Lower leg skin (tissue), 4 donors: ENCODE results near the gene SEPTIN7. TPM values are rescaled to one million over a fixed set of nuclear protein-coding genes. Genes with fewer than 3 reads are reported as not detected.

Source experiments
- DNase-seq, 2 donors: peaks; one replicate each; pipeline ENCODE4 v3.0.0-alpha.2; 2019; ENCODE audit warnings: low spot score in 2 of 2
- H3K4me3 ChIP-seq: fragments of 200-600 bp; sonication (generic); 2 replicates; pipeline ENCODE4 v1.5.1; 2017; ENCODE audit warnings: mild to moderate bottlenecking, low read depth; ENCODE audit not compliant: poor library complexity, severe bottlenecking
- POLR2A ChIP-seq, 2 donors: fragments of 450-650 bp; IDR thresholded peaks; one replicate each; pipeline ENCODE4 v1.6.1; 2016 to 2017; ENCODE audit warnings: antibody characterized with exemption in 2 of 2, mild to moderate bottlenecking in 1 of 2, moderate library complexity in 1 of 2
- WGBS, 2 donors: methylation state at CpG; one replicate each; pipeline ENCODE4 v1.1.5; 2018; 5-methylcytosine and 5-hydroxymethylcytosine counted together
- intact Hi-C: fragments of 100-400 bp; cut with DNase I; formaldehyde crosslinking; loops from one replicate; pipeline ENCODE4 v1.15.0; 2023; ENCODE audit warnings: low total_unique reads
- total RNA-seq, 4 donors: library from RNA; depleted of rRNA; stranded (reverse); fragments of >200 nt; gene quantifications; one replicate each; pipeline ENCODE4 v1.1.0, GENCODE V29; 2016
- TF ChIP-seq, protein P1 (sequence below), 3 donors: fragments of 450-650 bp; IDR thresholded peaks; one replicate each; pipeline ENCODE4 v1.5.1; 2016; ENCODE audit warnings: antibody characterized with exemption in 3 of 3, mild to moderate bottlenecking in 3 of 3, moderate library complexity in 2 of 3

SEPTIN7 gene
- total RNA-seq, 4 donors from 2014 or later, result 122 to 172 (median 148) TPM

GRCh38 chr7:35825974-35826373 lies 25.1 kb downstream of the SEPTIN7 start:
- 75 to 89% methylated on average over 1 of the region's 1 CpG for WGBS, 2 donors
- DNase-seq, result no peak
- TF ChIP-seq, protein P1, sequence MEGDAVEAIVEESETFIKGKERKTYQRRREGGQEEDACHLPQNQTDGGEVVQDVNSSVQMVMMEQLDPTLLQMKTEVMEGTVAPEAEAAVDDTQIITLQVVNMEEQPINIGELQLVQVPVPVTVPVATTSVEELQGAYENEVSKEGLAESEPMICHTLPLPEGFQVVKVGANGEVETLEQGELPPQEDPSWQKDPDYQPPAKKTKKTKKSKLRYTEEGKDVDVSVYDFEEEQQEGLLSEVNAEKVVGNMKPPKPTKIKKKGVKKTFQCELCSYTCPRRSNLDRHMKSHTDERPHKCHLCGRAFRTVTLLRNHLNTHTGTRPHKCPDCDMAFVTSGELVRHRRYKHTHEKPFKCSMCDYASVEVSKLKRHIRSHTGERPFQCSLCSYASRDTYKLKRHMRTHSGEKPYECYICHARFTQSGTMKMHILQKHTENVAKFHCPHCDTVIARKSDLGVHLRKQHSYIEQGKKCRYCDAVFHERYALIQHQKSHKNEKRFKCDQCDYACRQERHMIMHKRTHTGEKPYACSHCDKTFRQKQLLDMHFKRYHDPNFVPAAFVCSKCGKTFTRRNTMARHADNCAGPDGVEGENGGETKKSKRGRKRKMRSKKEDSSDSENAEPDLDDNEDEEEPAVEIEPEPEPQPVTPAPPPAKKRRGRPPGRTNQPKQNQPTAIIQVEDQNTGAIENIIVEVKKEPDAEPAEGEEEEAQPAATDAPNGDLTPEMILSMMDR (IDR thresholded peaks at IDR 0.05), result no peak
- TF ChIP-seq POLR2A (IDR thresholded peaks at IDR 0.05), result no peak
- no peak overlapping the region for H3K4me3 ChIP-seq
- intact Hi-C loops, result no loop called here

GRCh38 chr7:35826751-35827150 lies 25.9 kb downstream of the SEPTIN7 start:
- TF ChIP-seq, protein P1 (IDR thresholded peaks at IDR 0.05), result no peak
- TF ChIP-seq POLR2A (IDR thresholded peaks at IDR 0.05), result no peak
- intact Hi-C loops, result no loop called here
- H3K4me3 ChIP-seq, result no peak overlapping the region
- DNase-seq, result no peak
- 58 to 66% methylated on average over 4 of the region's 4 CpGs for WGBS, 2 donors

DNA sequence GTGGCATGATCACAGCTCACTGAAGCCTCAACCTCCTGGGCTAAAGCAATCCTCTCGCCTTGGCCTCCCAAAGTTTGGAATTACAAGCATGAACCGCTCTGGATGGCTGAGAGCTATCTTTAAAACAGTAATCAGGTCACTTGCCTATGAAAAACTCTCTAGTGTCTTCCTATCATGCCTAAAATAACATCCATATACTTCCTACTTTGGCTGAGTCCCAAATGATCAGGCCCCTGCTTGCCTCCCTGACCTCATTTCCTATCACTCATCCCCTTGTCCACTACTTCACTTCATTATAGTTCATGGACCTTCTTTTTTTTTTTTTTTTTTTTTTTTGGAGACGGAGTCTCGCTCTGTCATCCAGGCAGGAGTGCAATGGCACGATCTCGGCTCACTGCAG lies 28.0 kb downstream of the SEPTIN7 start:
- WGBS, 2 donors, result 86 to 93% methylated on average over 6 of the region's 6 CpGs
- intact Hi-C loops, result no loop called here
- TF ChIP-seq, protein P1 (IDR thresholded peaks at IDR 0.05), result no peak
- TF ChIP-seq POLR2A (IDR thresholded peaks at IDR 0.05), result no peak
- H3K4me3 ChIP-seq, result no peak overlapping the region
- DNase-seq, result no peak

GRCh38 chr7:35831208-35831607 lies 30.4 kb downstream of the SEPTIN7 start:
- DNase-seq, result no peak
- no peak for TF ChIP-seq POLR2A (IDR thresholded peaks at IDR 0.05)
- TF ChIP-seq, protein P1 (IDR thresholded peaks at IDR 0.05), result no peak
- intact Hi-C loops, result no loop called here
- H3K4me3 ChIP-seq, result no peak overlapping the region

DNA sequence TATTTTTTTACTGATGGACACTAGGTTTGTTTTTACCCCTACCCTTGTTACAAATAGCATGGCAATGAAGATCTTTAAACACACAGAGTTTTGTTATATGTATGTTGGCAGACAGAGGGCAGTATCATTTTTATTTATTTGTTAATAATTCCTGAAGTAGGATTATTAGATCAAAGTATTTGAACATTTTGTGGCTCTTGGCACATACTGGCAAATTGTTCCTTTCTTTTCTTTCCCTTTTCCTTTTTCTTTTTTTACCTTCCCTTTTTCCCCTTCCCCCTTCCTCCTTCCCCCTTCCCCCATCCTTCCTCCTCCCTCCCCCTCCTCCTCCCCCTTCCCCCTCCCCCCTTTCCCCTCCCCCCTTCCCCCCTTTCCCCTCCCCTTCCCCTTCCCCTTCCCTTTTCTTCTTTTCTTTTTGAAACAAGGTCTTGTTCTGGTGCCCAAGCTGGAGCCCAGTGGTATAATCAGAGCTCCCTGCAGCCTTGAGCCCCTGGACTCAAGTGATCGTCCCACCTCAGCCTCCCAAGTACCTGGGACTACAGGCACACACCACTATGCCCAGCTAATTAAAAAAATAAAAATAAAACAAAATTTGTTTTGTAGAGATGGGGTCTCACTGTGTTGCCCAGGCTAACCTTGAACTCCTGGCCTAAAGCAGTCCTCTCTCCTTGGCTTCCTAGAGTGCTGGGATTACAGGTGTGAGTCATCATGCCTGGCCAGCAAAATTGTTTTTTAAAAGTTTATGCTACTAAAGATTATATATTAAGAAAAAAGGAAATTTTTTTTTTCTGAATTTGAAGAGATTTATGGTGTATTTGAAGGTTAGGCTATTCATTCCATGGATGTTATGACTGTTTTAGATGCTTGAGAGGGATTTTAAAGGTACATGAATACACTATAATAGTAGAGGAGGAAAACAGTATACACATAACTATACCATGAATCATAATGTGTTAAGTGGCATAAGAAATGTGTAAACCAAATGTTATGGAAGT lies 39.3 kb downstream of the SEPTIN7 start:
- intact Hi-C loops, result no loop called here
- no peak for DNase-seq
- 91 to 100% methylated on average over 1 of the region's 1 CpG for WGBS, 2 donors
- no peak overlapping the region for H3K4me3 ChIP-seq
- TF ChIP-seq, protein P1 (IDR thresholded peaks at IDR 0.05), result no peak
- TF ChIP-seq POLR2A (IDR thresholded peaks at IDR 0.05), result no peak
